Urinary bladder (tissue), 4 donors: ENCODE measurements around the gene IRF5. TPM values are rescaled to one million over a fixed set of nuclear protein-coding genes. Genes with fewer than 3 reads are reported as not detected.
"Not testable (repeated sequence)": the region's sequence is repeated elsewhere in the genome, so short reads cannot be mapped to it uniquely, and the experiment has no call there.

Experiments
- DNase-seq: peaks from one replicate; pipeline ENCODE4 v3.0.0-alpha.2; 2015; ENCODE audit errors: extremely low spot score
- H3K27ac ChIP-seq: one replicate; pipeline ENCODE4 v1.5.1; 2013; ENCODE audit warnings: low read depth, mild to moderate bottlenecking, moderate library complexity
- H3K36me3 ChIP-seq: one replicate; pipeline ENCODE4 v1.6.1; 2013; ENCODE audit warnings: mild to moderate bottlenecking, moderate library complexity; ENCODE audit not compliant: insufficient read depth
- H3K4me1 ChIP-seq: one replicate; pipeline ENCODE4 v1.6.1; 2013; ENCODE audit warnings: mild to moderate bottlenecking, moderate library complexity; ENCODE audit not compliant: insufficient read depth
- H3K4me3 ChIP-seq: one replicate; pipeline ENCODE4 v1.5.1; 2013; ENCODE audit warnings: low read depth, low read length
- WGBS: extraction: QIAGEN DNeasy Blood & Tissue Kit; methylation state at CpG from one replicate; pipeline ENCODE4 v1.1.7; 2013; 5-methylcytosine and 5-hydroxymethylcytosine counted together
- polyA plus RNA-seq: library from polyadenylated mRNA; stranded (reverse); fragments of 200-250 nt; gene quantifications from one replicate; pipeline ENCODE4 v1.2.3, GENCODE V29; 2013
- total RNA-seq: library from RNA; depleted of rRNA; stranded (reverse); fragments of >200 nt; gene quantifications from one replicate; pipeline ENCODE4 v1.2.3, GENCODE V29; 2014
- donor health status: healthy with polysubstance abuse.
- donor health status: healthy.

Gene IRF5
- total and polyA plus RNA-seq, 2 donors = 5.0 to 5.3 TPM

GRCh38 chr7:128936798-128937197 is 929 bp upstream of the IRF5 start:
- no peak overlapping the region for H3K27ac ChIP-seq
- H3K4me1 ChIP-seq = peaks cover 1% of the 10 kb centered on the region
- no peak overlapping the region for H3K4me3 ChIP-seq
- DNase-seq = no peak
- no peaks in the 10 kb centered on the region for H3K36me3 ChIP-seq
- 79% methylated on average over 4 of the region's 4 CpGs for WGBS

GRCh38 chr7:128937271-128937646 is 468 bp upstream of the IRF5 start:
- peak overlapping the region; percentile 53 for H3K4me3 ChIP-seq

GRCh38 chr7:128938544-128939074 is 882 bp downstream of the IRF5 start:
- peak overlapping the region; percentile 53 for H3K4me3 ChIP-seq
- WGBS = 1% methylated on average over 30 of the region's 30 CpGs
- no peaks in the 10 kb centered on the region for H3K36me3 ChIP-seq
- H3K27ac ChIP-seq = no peak overlapping the region
- peaks cover 1% of the 10 kb centered on the region for H3K4me1 ChIP-seq
- no peak for DNase-seq

More at GRCh38 chr7:128937271-128937646, 468 bp upstream of the IRF5 start:
- H3K27ac ChIP-seq = no peak overlapping the region
- peaks cover 1% of the 10 kb centered on the region for H3K4me1 ChIP-seq
- WGBS = 56% methylated on average over 17 of the region's 17 CpGs
- no peak for DNase-seq
- no peaks in the 10 kb centered on the region for H3K36me3 ChIP-seq

GRCh38 chr7:128939075-128939860 is 1.5 kb downstream of the IRF5 start:
- Histone ChIP-seq H3K27ac (no peak overlapping the region), H3K4me3 (peak overlapping the region; percentile 53), H3K4me1 (peaks cover 1% of the 10 kb centered on the region), H3K36me3 (no peaks in the 10 kb centered on the region)
- 61% methylated on average over 7 of the region's 7 CpGs for WGBS
- no peak for DNase-seq

- WGBS = 77% methylated on average over 18 of the region's 18 CpGs
- Histone ChIP-seq H3K4me1 (peaks cover 1% of the 10 kb centered on the region), H3K36me3 (no peaks in the 10 kb centered on the region), H3K4me3 (no peak overlapping the region), H3K27ac (no peak overlapping the region)
- DNase-seq = no peak
Observed at GRCh38 chr7:128939861-128940410, 2.2 kb downstream of the IRF5 start.

- Histone ChIP-seq H3K4me1 (peaks cover 1% of the 10 kb centered on the region), H3K36me3 (no peaks in the 10 kb centered on the region), H3K27ac (no peak overlapping the region), H3K4me3 (no peak overlapping the region)
- 75% methylated on average over 20 of the region's 20 CpGs for WGBS
- no peak for DNase-seq
Observed at GRCh38 chr7:128940494-128941322, 3.0 kb downstream of the IRF5 start.

GRCh38 chr7:128941323-128941890 is 3.7 kb downstream of the IRF5 start:
- Histone ChIP-seq H3K36me3 (no peaks in the 10 kb centered on the region), H3K4me3 (no peak overlapping the region), H3K27ac (no peak overlapping the region), H3K4me1 (peaks cover 1% of the 10 kb centered on the region)
- no peak for DNase-seq
- 82% methylated on average over 15 of the region's 15 CpGs for WGBS

- DNase-seq = no peak
- WGBS = 83% methylated on average over 16 of the region's 16 CpGs
- H3K4me1 ChIP-seq = peaks cover 1% of the 10 kb centered on the region
- H3K27ac ChIP-seq = no peak overlapping the region
- no peak overlapping the region for H3K4me3 ChIP-seq
- H3K36me3 ChIP-seq = no peaks in the 10 kb centered on the region
Observed at GRCh38 chr7:128941946-128942526, 4.3 kb downstream of the IRF5 start.

GRCh38 chr7:128943251-128943650 is 5.5 kb downstream of the IRF5 start:
- WGBS = 91% methylated on average over 2 of the region's 2 CpGs
- not testable (repeated sequence) for H3K4me1 ChIP-seq, DNase-seq, H3K36me3 ChIP-seq, H3K4me3 ChIP-seq, H3K27ac ChIP-seq

GRCh38 chr7:128944487-128945236 is 6.9 kb downstream of the IRF5 start:
- Histone ChIP-seq H3K4me1 (no peaks in the 10 kb centered on the region), H3K4me3 (no peak overlapping the region), H3K27ac (no peak overlapping the region), H3K36me3 (no peaks in the 10 kb centered on the region)
- DNase-seq = no peak
- WGBS = 64% methylated on average over 7 of the region's 7 CpGs

GRCh38 chr7:128945668-128946366 is 8.1 kb downstream of the IRF5 start:
- no peak overlapping the region for H3K27ac ChIP-seq
- H3K4me3 ChIP-seq = no peak overlapping the region
- H3K4me1 ChIP-seq = no peaks in the 10 kb centered on the region
- WGBS = 86% methylated on average over 21 of the region's 21 CpGs
- DNase-seq = no peak
- no peaks in the 10 kb centered on the region for H3K36me3 ChIP-seq
